HG03378 (cell line): Measurements from ENCODE around the gene KCNQ5.

Experiments used
- ATAC-seq: cut with Tn5 transposase; IDR thresholded peaks from one replicate; pipeline ENCODE4 v1.9.1; 2021; ENCODE audit warnings: mild to moderate bottlenecking, moderate library complexity; ENCODE audit not compliant: unreplicated experiment

Gene KCNQ5

DNA sequence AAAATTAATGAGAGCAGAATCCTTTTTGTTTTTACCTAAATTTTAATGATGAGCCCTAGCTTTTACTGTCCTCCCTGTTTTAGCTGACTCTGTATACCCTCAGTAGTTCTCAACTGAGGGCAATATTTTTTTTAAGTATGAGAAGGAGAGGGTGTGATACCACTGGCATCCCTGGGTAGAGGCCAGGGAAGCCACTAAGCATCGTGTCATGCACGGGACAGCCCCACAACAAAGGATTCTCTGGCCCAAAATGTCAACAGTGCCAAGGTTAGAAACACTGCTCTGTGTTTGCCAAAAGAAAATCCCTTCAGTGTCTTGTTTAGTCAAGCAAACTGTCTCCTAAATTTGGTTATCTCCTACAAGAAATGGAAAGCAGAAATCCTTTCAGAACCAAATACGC, 210.4 kb downstream of the KCNQ5 start:
- ATAC-seq, result no peak

GRCh38 chr6:72835749-72836148, 213.9 kb downstream of the KCNQ5 start:
- no peak for ATAC-seq

DNA sequence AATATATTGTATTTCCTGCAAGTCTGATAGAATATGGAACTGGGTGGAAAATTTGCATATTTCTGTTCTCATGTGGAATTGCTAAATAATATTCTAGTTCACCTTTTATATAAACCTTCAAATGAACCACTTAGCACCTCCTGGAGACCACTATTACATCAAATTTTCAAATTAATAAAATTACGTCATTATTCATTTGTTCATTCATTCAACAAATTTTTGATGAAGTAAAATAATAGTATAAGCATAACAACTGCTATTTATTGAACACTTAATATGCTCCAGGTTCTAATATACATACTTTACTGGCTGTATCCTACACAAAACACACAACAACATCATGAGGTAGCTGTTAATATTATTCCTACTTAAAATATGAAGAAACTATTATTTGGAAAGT, 215.1 kb downstream of the KCNQ5 start:
- ATAC-seq, result no peak

DNA sequence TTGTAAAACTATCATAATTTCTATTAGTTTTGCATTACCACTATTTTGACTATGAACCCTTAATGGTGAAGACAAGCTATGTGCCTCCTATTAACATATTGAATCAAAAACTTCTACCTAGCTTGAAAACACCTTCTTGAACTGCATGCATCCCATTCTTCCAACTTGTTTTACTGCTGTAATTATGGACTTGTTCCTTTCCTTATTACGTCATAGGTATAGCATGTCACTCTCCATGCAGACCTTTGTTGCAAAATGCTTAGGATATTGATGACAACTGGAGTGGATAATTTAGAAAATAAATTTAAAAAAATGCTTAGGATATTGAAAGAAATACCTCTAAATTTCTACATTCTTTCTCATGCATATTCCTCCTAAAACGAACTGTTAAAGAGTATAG, 219.3 kb downstream of the KCNQ5 start:
- no peak for ATAC-seq

GRCh38 chr6:72842140-72842539, 220.3 kb downstream of the KCNQ5 start:
- ATAC-seq, result no peak

GRCh38 chr6:72844614-72845013, 222.8 kb downstream of the KCNQ5 start:
- no peak for ATAC-seq

DNA sequence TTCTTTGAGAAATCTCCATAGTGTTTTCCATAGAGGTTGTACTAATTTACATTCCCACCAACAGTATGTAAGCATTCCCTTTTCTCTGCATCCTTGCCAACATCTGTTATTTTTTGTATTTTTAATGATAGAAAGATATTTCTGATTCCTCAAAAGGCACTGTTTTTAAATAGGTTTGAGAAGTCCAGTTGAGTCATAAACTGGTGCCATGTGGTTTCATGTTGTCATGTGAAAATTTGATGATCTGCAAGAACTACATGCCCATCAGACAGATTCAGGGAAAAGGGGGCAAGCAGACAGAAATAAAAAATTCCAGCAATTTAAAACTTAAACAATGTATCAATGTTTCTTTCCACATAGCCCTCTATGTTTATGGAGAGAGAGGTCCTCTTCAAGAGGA, 227.5 kb downstream of the KCNQ5 start:
- ATAC-seq, result no peak

DNA sequence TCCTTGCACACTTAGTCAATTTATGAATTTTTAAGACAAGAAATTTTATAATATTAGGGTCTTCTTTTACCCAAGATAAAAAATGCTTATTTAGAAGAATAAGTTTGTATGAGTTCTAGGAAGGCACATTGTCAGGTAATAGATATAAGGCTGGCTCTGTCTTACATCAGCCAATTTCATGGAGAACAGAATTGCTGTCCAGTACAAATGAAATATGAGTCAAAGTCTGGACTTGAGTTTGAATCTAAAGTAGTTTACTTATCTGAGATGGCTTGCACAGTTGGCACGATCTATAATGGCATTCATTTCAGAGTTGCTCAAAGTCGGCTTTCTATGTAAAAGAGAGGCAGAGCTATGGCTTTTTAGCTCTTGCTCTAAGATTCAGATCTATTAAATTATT, 228.2 kb downstream of the KCNQ5 start:
- ATAC-seq, result no peak

DNA sequence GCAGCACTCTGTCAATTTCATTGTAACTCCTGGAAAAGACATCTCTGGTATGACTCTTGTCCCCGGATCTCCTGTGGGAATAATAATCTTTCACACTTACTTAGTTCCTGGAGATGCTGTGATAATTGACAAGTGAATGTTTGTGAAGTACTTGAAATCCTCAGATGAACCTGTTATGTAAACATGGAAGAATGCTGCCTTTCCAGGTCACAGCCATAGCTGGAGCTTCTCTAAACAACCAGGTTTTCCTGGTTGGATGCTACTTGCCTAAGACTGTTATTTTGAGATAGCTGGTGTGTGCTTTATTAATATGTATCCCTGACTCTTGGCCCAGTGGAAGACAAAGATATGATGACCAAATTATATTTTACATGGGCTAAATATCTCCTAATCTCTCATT, 228.6 kb downstream of the KCNQ5 start:
- ATAC-seq, result no peak

- no peak for ATAC-seq
Observed at GRCh38 chr6:72855471-72855870, 233.6 kb downstream of the KCNQ5 start.

GRCh38 chr6:72856801-72857200, 234.9 kb downstream of the KCNQ5 start:
- no peak for ATAC-seq

GRCh38 chr6:72857791-72858585, 236.1 kb downstream of the KCNQ5 start:
- no peak for ATAC-seq

DNA sequence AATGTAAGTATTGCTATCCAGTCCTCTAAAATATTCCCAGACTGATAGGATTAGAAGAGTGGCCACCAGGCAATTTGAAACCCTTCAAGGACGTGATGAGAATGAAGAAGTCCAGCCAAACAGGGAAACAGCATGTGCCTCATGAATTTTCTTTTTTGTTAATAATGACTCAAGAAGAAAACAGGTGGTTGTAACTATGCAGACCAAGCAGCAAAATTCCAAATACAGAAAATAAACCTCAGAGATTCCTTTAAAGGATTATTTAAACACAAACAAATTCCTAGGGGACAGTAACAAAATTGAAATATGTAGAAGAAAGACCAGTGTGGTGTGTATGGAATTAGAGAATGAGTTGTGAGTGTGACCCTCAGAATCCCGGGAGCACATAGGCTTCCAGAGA, 239.2 kb downstream of the KCNQ5 start:
- ATAC-seq, result no peak

DNA sequence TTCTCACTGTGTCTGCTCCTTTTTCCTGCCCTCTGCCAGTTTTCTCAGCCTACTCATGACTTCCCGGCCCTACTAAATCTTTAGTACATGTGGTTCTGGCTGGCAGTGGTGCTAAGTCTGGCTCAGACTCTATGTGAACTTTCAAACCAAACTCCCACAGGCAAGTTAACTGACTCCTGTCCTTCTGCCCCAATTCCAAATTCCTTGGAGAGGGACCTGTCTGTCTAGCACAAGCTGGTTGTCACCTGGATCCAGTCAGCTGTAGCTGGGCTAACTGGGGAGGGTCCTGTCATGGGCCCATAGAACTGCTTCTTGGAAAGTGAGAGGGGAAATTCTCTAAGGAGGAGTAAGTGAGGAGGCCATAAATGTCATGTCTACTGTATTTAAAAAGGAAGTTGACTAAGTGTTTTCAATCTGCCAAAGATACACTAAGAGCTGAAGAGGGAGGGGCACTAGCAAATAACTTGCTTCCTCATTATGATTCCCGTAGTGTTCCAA, 240.1 kb downstream of the KCNQ5 start:
- ATAC-seq, result peak; percentile 78

DNA sequence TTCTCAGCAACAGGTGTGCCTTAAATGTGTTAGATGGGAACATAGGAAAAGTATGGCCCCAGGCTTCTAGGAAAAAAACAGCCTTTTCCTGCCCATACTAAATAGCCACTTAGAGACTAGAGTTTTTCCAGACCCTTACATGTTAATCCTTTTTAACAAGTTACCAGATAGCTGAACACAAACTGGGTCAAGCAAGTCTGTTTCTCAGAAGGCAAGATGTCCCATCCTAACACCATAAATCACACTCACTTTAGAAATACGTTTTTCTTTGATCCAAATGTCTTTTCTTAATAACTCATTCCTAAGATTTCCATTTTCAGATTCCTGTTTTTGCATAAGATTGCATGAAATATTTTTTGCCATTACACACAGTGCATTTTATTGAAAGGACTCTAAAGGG, 241.3 kb downstream of the KCNQ5 start:
- ATAC-seq, result no peak

- ATAC-seq, result no peak
Observed at GRCh38 chr6:72864236-72864635, 242.4 kb downstream of the KCNQ5 start.

DNA sequence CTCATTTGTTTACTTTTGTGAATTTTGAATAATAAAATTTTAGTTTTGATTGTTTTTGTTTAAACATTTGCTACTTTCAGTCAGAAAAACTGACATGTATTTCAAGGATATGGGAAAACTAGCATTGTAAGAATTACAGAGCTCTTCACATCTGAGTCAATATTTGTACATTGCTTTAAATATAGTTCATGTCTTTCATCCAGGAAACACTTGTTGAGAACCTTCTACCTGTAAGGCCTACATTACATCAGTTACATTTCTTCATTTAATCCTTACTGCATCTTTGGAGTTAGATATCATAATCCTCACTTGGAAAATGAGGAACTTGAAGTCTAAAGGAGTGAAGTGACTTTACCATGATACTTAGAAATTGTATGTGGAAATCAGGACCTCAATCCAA, 242.9 kb downstream of the KCNQ5 start:
- ATAC-seq, result no peak

- ATAC-seq, result no peak
Observed at GRCh38 chr6:72865467-72865866, 243.6 kb downstream of the KCNQ5 start.

DNA sequence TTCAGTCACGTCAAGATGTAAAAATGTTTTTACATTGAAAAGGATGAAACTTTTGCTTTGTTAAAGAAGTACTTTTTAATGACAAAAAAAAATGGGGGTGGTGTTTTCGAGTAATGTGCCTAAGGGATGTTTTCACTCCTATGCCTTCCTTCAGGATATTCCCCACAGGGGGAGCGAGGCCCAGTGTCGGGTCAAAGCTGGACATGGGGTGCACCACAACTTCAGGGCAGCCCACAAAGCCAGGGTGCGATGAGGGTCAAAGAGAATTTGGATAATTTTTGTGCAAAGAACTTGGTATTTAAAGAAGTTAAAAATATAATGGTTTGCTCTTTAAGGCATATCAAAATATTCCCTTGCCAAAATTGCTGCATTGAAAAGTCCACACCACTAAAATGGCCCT, 247.8 kb downstream of the KCNQ5 start:
- no peak for ATAC-seq

- no peak for ATAC-seq
Observed at GRCh38 chr6:72873433-72873832, 251.6 kb downstream of the KCNQ5 start.

DNA sequence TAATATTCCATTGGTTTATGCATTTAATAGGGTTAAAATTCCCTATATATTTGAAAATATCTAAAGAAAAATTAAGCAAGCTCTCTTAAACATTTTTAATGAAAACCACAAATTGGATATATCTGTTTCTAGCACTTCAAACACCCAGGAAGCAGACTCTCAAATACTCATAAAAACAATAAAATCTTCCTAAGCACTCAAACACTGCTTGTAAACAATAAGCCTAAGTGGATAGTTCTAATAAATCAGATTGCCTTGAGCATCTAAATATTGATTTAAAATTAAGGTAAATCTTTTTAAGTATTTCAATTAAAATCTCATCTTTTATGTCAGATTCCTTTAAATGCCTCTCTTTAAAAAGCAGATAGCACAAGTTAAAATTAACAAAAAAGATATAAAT, 254.4 kb downstream of the KCNQ5 start:
- no peak for ATAC-seq

- no peak for ATAC-seq
Observed at GRCh38 chr6:72886170-72886569, 264.3 kb downstream of the KCNQ5 start.

DNA sequence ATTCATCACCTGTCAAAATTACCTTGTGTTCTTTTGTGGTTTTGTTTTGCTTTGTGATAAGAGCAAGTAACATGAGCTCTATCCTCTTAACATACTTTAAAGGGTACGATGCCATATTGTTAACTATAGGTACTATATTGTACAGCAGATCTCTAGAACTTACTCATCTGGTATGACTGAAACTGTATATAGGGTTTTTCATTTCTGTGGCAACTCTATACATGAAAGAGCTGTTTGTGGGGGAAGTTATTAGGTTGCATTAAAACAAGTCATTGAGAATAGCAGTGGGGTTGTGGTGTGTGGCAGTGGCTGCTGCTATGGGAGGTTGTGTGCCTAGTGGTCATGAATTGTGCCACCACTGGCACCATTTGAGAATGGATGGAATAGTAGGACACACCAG, 268.4 kb downstream of the KCNQ5 start:
- ATAC-seq, result no peak
